ENCODE measurements around the gene CDK18.

DNA sequence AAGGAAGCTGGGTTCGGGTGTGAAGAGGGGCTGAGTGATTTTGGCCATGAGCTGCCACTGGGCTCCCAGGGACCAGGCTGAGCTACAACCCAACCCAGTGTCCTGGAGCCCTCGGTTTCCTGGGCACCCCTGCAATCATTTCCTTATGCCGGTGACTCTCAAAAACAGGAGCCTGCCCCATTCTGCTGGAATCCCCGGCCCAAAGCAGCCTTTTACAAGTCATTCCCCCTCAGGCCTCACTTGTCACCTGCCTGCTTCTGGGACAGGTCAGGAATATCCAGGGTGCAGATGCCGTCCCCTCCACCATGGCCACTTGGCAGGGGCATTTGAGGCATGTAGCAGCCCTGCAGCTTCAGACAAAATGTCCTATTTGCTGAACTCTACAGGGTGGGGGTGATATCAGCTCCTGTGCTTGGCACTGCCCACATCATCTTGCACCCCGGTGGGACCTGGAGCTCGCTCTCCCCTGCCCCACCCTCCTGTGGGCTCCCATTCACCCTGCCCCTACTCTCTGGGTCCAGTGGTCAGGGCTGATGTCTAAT, 30.0 kb downstream of the CDK18 start:
- no peak for TF ChIP-seq SREBF2 (IDR thresholded peaks at IDR 0.05; ENCODE audit: low read length)
- TF ChIP-seq, protein P1, sequence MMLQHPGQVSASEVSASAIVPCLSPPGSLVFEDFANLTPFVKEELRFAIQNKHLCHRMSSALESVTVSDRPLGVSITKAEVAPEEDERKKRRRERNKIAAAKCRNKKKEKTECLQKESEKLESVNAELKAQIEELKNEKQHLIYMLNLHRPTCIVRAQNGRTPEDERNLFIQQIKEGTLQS (IDR thresholded peaks at IDR 0.05; ENCODE audit: borderline replicate concordance, extremely low read depth, low read depth, low read length): no peak

All from GM12878 (cell line).